SK-N-SH (cell line): Measurements from ENCODE around the gene MAS1L. TPM values are rescaled to one million over a fixed set of nuclear protein-coding genes. Genes with fewer than 3 reads are reported as not detected.

ENCODE experiments used
- CTCF ChIA-PET: fragments of 300-600, 350-600 bp; formaldehyde crosslinking; extraction: SDS; loops from one replicate; lab custom pipeline; 2021; lab: Yijun Ruan, JAX
- POLR2A ChIA-PET: fragments of 350-600 bp; sonication (Branson Sonifier 250); formaldehyde crosslinking; extraction: SDS; loops from one replicate; lab custom pipeline; 2020; ENCODE audit warnings: antibody characterized with exemption, inconsistent platforms; lab: Yijun Ruan, JAX
- DNase-seq: peaks from one replicate; pipeline ENCODE4 v3.0.0; 2012
- H2AFZ ChIP-seq: fragments of 200-600 bp; sonication (generic); 2 replicates; pipeline ENCODE4 v1.8.1; 2016; ENCODE audit warnings: antibody characterized with exemption, mild to moderate bottlenecking, low read depth
- H3F3A ChIP-seq: fragments of 200-600 bp; sonication (generic); replicated peaks from 2 replicates; pipeline ENCODE3; 2016; ENCODE audit warnings: antibody characterized with exemption, mild to moderate bottlenecking; ENCODE audit not compliant: insufficient read depth
- H3K27ac ChIP-seq, 2 experiments: fragments of 200-500 bp in 1 of 2; fragments of 200-600 bp in 1 of 2; sonication (Bioruptor generic) in 1 of 2; sonication (generic), shearing (Covaris generic) in 1 of 2; 2 replicates each; pipeline versions ENCODE4 v1.5.1 to v1.6.1; 2014 to 2016; ENCODE audit warnings: low read depth in 2 of 2, inconsistent platforms in 1 of 2, low read length in 1 of 2, mild to moderate bottlenecking in 1 of 2, mixed read lengths in 1 of 2
- H3K27me3 ChIP-seq: fragments of 200-600 bp; sonication (generic), shearing (Covaris generic); 2 replicates; pipeline ENCODE4 v1.6.1; 2016; ENCODE audit warnings: mixed run types; ENCODE audit not compliant: insufficient read depth
- H3K36me3 ChIP-seq, 2 experiments: fragments of 200-500 bp in 1 of 2; fragments of 200-600 bp in 1 of 2; sonication (Bioruptor generic) in 1 of 2; sonication (generic) in 1 of 2; replicated peaks in 1 of 2; 2 replicates each; pipeline versions ENCODE3 to v1.5.1; 2014 to 2016; ENCODE audit warnings: low read length in 1 of 2, mild to moderate bottlenecking in 1 of 2; ENCODE audit not compliant: insufficient read depth in 2 of 2, control insufficient read depth in 1 of 2
- H3K4me1 ChIP-seq, 2 experiments: fragments of 200-500 bp in 1 of 2; fragments of 200-600 bp in 1 of 2; sonication (Bioruptor generic) in 1 of 2; sonication (generic), shearing (Covaris generic) in 1 of 2; 2 replicates each; pipeline versions ENCODE4 v1.5.1 to v1.6.1; 2014 to 2016; ENCODE audit warnings: low read depth in 1 of 2, low read length in 1 of 2, mixed run types in 1 of 2; ENCODE audit not compliant: insufficient read depth in 2 of 2, control insufficient read depth in 1 of 2
- H3K4me2 ChIP-seq: fragments of 200-600 bp; sonication (generic), shearing (Covaris generic); 2 replicates; pipeline ENCODE4 v1.6.1; 2017; ENCODE audit warnings: mixed run types
- H3K4me3 ChIP-seq, 2 experiments: fragments of 200-500 bp in 1 of 2; fragments of 200-600 bp in 1 of 2; sonication (Bioruptor generic) in 1 of 2; sonication (generic), shearing (Covaris generic) in 1 of 2; 2 replicates each; pipeline versions ENCODE4 v1.5.1 to v1.8.1; 2014 to 2016; ENCODE audit warnings: low read depth in 2 of 2, inconsistent platforms in 1 of 2, low read length in 1 of 2, mild to moderate bottlenecking in 1 of 2, mixed read lengths in 1 of 2, moderate library complexity in 1 of 2
- H3K79me2 ChIP-seq: fragments of 200-600 bp; sonication (generic); 2 replicates; pipeline ENCODE4 v1.8.1; 2017; ENCODE audit warnings: mild to moderate bottlenecking; ENCODE audit not compliant: insufficient read depth
- H3K9ac ChIP-seq: fragments of 200-600 bp; sonication (generic); 2 replicates; pipeline ENCODE4 v1.6.1; 2017; ENCODE audit warnings: mixed run types
- H3K9me2 ChIP-seq: fragments of 200-600 bp; sonication (generic); 2 replicates; pipeline ENCODE4 v1.6.1; 2017; ENCODE audit warnings: mixed run types
- H3K9me3 ChIP-seq: fragments of 200-600 bp; sonication (generic); 2 replicates; pipeline ENCODE4 v1.6.1; 2017; ENCODE audit warnings: mixed run types, mild to moderate bottlenecking, moderate library complexity
- H4K20me1 ChIP-seq: fragments of 200-600 bp; sonication (generic); 2 replicates; pipeline ENCODE4 v1.6.1; 2017; ENCODE audit warnings: mild to moderate bottlenecking, mixed run types; ENCODE audit not compliant: insufficient read depth
- ELF1 ChIP-seq: IDR thresholded peaks from 2 replicates; pipeline ENCODE4 v1.4.0; 2012
- EZH2phosphoT487 ChIP-seq: fragments of 200-600 bp; sonication (generic); IDR thresholded peaks from 2 replicates; pipeline ENCODE4 v1.6.1; 2017; ENCODE audit warnings: low read depth, mixed run types, mild to moderate bottlenecking, antibody characterized with exemption, moderate library complexity, borderline replicate concordance
- FOXJ3 ChIP-seq: sonication (generic); formaldehyde crosslinking; IDR thresholded peaks from 2 replicates; pipeline ENCODE4 v1.5.1; 2020; ENCODE audit warnings: mild to moderate bottlenecking, missing genetic modification reagents
- POLR2AphosphoS5 ChIP-seq: IDR thresholded peaks from 2 replicates; pipeline ENCODE4 v1.6.1; 2012; ENCODE audit warnings: low read depth, low read length
- RCOR1 ChIP-seq: fragments of 150-350 bp; IDR thresholded peaks from 2 replicates; pipeline ENCODE4 v1.6.1; 2017; ENCODE audit warnings: antibody characterized with exemption, low read length
- RFX5 ChIP-seq: IDR thresholded peaks from 2 replicates; pipeline ENCODE4 v1.6.1; 2012; ENCODE audit warnings: mild to moderate bottlenecking, improper control_type of control experiment, low read length
- TAF1 ChIP-seq: IDR thresholded peaks from 2 replicates; pipeline ENCODE4 v1.6.1; 2012; ENCODE audit warnings: low read depth, mild to moderate bottlenecking, low read length, moderate library complexity, borderline replicate concordance
- WGBS: methylation state at CpG from one replicate; pipeline ENCODE4 v1.1.6; 2017; ENCODE audit warnings: low lambda C conversion rate; 5-methylcytosine and 5-hydroxymethylcytosine counted together
- polyA plus RNA-seq, 3 experiments: library from polyadenylated mRNA; depleted of rRNA; stranded (reverse); fragments of >200 nt; gene quantifications; 2 replicates each; pipeline ENCODE4 v1.2.3, GENCODE V29; 2012
- TF ChIP-seq, protein P1 (sequence below): fragments of 200-600 bp; sonication (generic); IDR thresholded peaks from 2 replicates; pipeline ENCODE4 v1.6.1; 2017; ENCODE audit warnings: antibody characterized with exemption, mild to moderate bottlenecking, moderate library complexity
- TF ChIP-seq, protein P2 (sequence below): IDR thresholded peaks from 2 replicates; pipeline ENCODE4 v1.6.1; 2012; ENCODE audit warnings: mild to moderate bottlenecking, low read depth, low read length, moderate library complexity
- TF ChIP-seq, protein P3 (sequence below): IDR thresholded peaks from 2 replicates; pipeline ENCODE4; 2012

The MAS1L gene
- polyA plus RNA-seq, 1 of the 3 experiments (the other 2 are of a cell fraction): not detected

DNA sequence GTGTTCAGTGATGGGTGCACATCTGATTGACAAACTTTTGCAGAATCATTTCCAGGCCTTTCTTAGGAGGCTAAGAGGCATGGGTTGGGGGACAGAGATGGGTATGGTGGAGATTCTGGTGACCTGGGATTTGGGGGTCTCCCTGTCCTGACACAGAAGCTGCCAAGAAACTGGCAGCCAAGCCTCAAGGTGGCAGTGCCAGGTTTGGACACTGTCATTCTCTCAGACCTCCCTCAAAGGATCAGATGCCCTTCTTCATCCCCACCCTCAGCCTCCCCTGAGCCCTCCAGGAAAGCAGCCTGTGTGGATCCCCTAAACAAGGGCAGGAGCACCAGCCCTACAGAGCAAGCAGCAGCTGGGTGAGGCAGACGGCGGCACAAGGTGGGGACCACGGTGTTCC, 18.1 kb upstream of the MAS1L start:
- Histone ChIP-seq H3K9me3 (no peaks in the 10 kb centered on the region), H3K9ac (no peak overlapping the region), H3K4me1 (0 out of 4 replicates have a peak, but pooled peaks cover 0 to 7% of the 10 kb centered on the region in 2 experiments), H3K27me3 (peaks cover 57% of the 10 kb centered on the region), H3K36me3 (no peaks in the 10 kb centered on the region), H4K20me1 (no peaks in the 10 kb centered on the region), H3K4me3 (no peak overlapping the region), H3F3A (no peaks in the 10 kb centered on the region), H3K79me2 (no peaks in the 10 kb centered on the region), H3K4me2 (no peak overlapping the region), H2AFZ (no peak overlapping the region), H3K27ac (no peak overlapping the region), H3K9me2 (no peaks in the 10 kb centered on the region)
- ChIA-PET POLR2A (no interaction called here), CTCF (no interaction called here)
- whole genome bisulfite sequencing: 0% methylated on average over 2 of the region's 3 CpGs
- TF ChIP-seq RCOR1 (no peak), EZH2phosphoT487 (no peak), TAF1 (no peak), ELF1 (no peak), POLR2AphosphoS5 (no peak), RFX5 (no peak)
- TF ChIP-seq, protein P1, sequence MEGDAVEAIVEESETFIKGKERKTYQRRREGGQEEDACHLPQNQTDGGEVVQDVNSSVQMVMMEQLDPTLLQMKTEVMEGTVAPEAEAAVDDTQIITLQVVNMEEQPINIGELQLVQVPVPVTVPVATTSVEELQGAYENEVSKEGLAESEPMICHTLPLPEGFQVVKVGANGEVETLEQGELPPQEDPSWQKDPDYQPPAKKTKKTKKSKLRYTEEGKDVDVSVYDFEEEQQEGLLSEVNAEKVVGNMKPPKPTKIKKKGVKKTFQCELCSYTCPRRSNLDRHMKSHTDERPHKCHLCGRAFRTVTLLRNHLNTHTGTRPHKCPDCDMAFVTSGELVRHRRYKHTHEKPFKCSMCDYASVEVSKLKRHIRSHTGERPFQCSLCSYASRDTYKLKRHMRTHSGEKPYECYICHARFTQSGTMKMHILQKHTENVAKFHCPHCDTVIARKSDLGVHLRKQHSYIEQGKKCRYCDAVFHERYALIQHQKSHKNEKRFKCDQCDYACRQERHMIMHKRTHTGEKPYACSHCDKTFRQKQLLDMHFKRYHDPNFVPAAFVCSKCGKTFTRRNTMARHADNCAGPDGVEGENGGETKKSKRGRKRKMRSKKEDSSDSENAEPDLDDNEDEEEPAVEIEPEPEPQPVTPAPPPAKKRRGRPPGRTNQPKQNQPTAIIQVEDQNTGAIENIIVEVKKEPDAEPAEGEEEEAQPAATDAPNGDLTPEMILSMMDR: no peak
- TF ChIP-seq, protein P2, sequence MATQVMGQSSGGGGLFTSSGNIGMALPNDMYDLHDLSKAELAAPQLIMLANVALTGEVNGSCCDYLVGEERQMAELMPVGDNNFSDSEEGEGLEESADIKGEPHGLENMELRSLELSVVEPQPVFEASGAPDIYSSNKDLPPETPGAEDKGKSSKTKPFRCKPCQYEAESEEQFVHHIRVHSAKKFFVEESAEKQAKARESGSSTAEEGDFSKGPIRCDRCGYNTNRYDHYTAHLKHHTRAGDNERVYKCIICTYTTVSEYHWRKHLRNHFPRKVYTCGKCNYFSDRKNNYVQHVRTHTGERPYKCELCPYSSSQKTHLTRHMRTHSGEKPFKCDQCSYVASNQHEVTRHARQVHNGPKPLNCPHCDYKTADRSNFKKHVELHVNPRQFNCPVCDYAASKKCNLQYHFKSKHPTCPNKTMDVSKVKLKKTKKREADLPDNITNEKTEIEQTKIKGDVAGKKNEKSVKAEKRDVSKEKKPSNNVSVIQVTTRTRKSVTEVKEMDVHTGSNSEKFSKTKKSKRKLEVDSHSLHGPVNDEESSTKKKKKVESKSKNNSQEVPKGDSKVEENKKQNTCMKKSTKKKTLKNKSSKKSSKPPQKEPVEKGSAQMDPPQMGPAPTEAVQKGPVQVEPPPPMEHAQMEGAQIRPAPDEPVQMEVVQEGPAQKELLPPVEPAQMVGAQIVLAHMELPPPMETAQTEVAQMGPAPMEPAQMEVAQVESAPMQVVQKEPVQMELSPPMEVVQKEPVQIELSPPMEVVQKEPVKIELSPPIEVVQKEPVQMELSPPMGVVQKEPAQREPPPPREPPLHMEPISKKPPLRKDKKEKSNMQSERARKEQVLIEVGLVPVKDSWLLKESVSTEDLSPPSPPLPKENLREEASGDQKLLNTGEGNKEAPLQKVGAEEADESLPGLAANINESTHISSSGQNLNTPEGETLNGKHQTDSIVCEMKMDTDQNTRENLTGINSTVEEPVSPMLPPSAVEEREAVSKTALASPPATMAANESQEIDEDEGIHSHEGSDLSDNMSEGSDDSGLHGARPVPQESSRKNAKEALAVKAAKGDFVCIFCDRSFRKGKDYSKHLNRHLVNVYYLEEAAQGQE: no peak
- TF ChIP-seq, protein P3, sequence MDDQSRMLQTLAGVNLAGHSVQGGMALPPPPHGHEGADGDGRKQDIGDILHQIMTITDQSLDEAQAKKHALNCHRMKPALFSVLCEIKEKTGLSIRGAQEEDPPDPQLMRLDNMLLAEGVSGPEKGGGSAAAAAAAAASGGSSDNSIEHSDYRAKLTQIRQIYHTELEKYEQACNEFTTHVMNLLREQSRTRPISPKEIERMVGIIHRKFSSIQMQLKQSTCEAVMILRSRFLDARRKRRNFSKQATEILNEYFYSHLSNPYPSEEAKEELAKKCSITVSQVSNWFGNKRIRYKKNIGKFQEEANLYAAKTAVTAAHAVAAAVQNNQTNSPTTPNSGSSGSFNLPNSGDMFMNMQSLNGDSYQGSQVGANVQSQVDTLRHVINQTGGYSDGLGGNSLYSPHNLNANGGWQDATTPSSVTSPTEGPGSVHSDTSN: no peak
- DNase-seq: no peak

DNA sequence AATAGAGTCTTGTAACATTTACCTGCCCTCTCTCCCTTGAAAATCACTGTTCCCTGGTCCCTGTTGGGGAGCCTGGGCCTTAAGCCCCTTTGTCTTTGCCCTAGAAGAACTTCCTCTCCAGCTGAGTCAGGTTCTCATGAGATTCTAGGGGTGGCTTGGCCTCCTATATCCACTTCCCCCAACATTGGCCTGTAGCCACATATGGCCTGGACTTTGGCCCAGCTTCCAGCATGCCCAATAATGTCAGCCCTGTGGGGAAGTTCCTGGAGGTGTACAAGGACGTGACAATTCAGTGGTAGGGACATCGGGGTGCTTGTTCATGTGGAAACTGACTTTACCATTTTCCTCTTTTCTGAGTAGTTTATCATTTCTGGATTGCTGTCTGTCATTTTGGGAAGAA, 17.2 kb upstream of the MAS1L start:
- no peak for DNase-seq
- Histone ChIP-seq H3K4me1 (0 out of 4 replicates have a peak, but pooled peaks cover 0 to 7% of the 10 kb centered on the region in 2 experiments), H3K4me3 (no peak overlapping the region), H3K79me2 (no peaks in the 10 kb centered on the region), H3K9me2 (no peaks in the 10 kb centered on the region), H3F3A (no peaks in the 10 kb centered on the region), H3K9ac (no peak overlapping the region), H3K27me3 (peaks cover 57% of the 10 kb centered on the region), H3K9me3 (no peaks in the 10 kb centered on the region), H3K4me2 (no peak overlapping the region), H3K27ac (no peak overlapping the region), H4K20me1 (no peaks in the 10 kb centered on the region), H3K36me3 (no peaks in the 10 kb centered on the region), H2AFZ (no peak overlapping the region)
- POLR2A ChIA-PET: no interaction called here
- 8% methylated on average over 2 of the region's 2 CpGs for WGBS
- CTCF ChIA-PET: interaction anchor here (0.6 kb wide), 1 partner anchor 246 kb away, joined by 3 read pairs; no protein-coding TSS in a partner anchor
- TF ChIP-seq, protein P2: no peak
- TF ChIP-seq FOXJ3 (CRISPR knock-in tag): no peak
- TF ChIP-seq RFX5: no peak
- TF ChIP-seq EZH2phosphoT487: no peak
- TF ChIP-seq, protein P1: no peak
